ENCODE measurements around the gene PODN. TPM values are rescaled to one million over a fixed set of nuclear protein-coding genes. Genes with fewer than 3 reads are reported as not detected.

PODN gene
- total RNA-seq, 1 experiment from 2014 or later = 0.23 TPM

DNA sequence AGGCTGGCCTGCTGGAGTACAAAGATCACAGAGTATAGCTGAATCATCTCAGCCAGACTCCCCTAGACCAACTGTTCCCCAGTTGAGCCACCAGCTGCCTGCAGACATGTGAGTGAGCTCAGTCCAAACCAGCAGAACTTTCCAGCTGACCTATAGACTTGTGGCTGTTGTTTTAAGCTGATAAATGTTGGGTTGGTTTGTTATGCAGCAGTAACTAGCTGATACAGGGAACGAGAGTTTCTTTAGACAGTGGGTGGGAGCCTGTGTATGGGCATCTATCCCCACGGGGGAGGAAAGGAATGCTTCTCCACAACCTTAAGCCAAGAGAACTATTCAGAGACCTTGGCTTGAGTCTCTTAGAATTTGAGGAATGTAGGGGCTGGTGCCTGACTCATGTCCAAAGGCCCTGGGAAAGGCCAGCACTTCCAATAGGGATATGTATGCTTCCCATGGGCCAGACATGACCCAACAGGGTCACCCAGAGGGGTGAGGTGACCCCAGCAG lies 50.3 kb downstream of the PODN start:
- in situ Hi-C loops (cut with HindIII; ENCODE audit: low pct_unique_long_range_greater_than_20kb, low sequenced_read_pairs) = no loop called here
- Histone ChIP-seq H3K4me3 (ENCODE audit: low read depth in 2 of 2, low read length in 2 of 2) (no peak overlapping the region), H3K4me1 (ENCODE audit: control insufficient read depth, insufficient read depth, low read length) (peaks cover 35% of the 10 kb centered on the region), H3K36me3 (ENCODE audit: control insufficient read depth, insufficient read depth, low read length) (no peaks in the 10 kb centered on the region), H3K27ac (ENCODE audit: low read length) (peak overlapping the region; percentile 49; the same call in 1 of the 2 replicates), H3K27me3 (ENCODE audit: control insufficient read depth, insufficient read depth, low read length) (no peaks in the 10 kb centered on the region), H3K9me3 (ENCODE audit: control insufficient read depth, insufficient read depth, low read depth, low read length) (no peaks in the 10 kb centered on the region)
- ChIA-PET CTCF (interaction anchor here (0.7 kb wide), 1 partner anchor 502 kb away, joined by 4 read pairs; no protein-coding TSS in a partner anchor), POLR2A (interaction anchor here (0.8 kb wide), 1 partner anchor 9 kb away, joined by 6 read pairs; no protein-coding TSS in a partner anchor)
- intact Hi-C loops (cut with micrococcal nuclease; ENCODE audit: unreplicated experiment) = no loop called here
- ATAC-seq (no peak), DNase-seq (ENCODE audit: low read depth, low spot score) (no peak)
- BruUV-seq (replicated peaks) = no TSS peak
- no peak for TF ChIP-seq REST (IDR thresholded peaks at IDR 0.05; ENCODE audit: insufficient read depth in 1 of 2, low read depth in 2 of 2, low read length in 1 of 2)
- no peak for TF ChIP-seq CTCF (IDR thresholded peaks at IDR 0.05)
- no peak for TF ChIP-seq POLR2AphosphoS5 (IDR thresholded peaks at IDR 0.05; ENCODE audit: low read depth, low read length)
- no peak for TF ChIP-seq TCF7L2 (IDR thresholded peaks at IDR 0.05; ENCODE audit: low read depth, low read length)
- no peak for TF ChIP-seq SIN3A (IDR thresholded peaks at IDR 0.05; ENCODE audit: borderline replicate concordance, insufficient read depth, low read depth, low read length)

- in situ Hi-C loops (cut with HindIII; ENCODE audit: low pct_unique_long_range_greater_than_20kb, low sequenced_read_pairs) = no loop called here
- Histone ChIP-seq H3K4me1 (ENCODE audit: control insufficient read depth, insufficient read depth, low read length) (peaks cover 31% of the 10 kb centered on the region), H3K9me3 (ENCODE audit: control insufficient read depth, insufficient read depth, low read depth, low read length) (no peaks in the 10 kb centered on the region), H3K4me3 (ENCODE audit: low read depth in 2 of 2, low read length in 2 of 2) (no peak overlapping the region), H3K27ac (ENCODE audit: low read length) (peak overlapping the region; percentile 26; the same call in 1 of the 2 replicates), H3K27me3 (ENCODE audit: control insufficient read depth, insufficient read depth, low read length) (no peaks in the 10 kb centered on the region), H3K36me3 (ENCODE audit: control insufficient read depth, insufficient read depth, low read length) (no peaks in the 10 kb centered on the region)
- DNase-seq (ENCODE audit: low read depth, low spot score) = no peak
- TF ChIP-seq TCF7L2 (IDR thresholded peaks at IDR 0.05; ENCODE audit: low read depth, low read length) = no peak
- no peak for TF ChIP-seq SIN3A (IDR thresholded peaks at IDR 0.05; ENCODE audit: borderline replicate concordance, insufficient read depth, low read depth, low read length)
- no peak for TF ChIP-seq POLR2AphosphoS5 (IDR thresholded peaks at IDR 0.05; ENCODE audit: low read depth, low read length)
- intact Hi-C loops (cut with micrococcal nuclease; ENCODE audit: unreplicated experiment) = no loop called here
- ChIA-PET CTCF (no interaction called here), POLR2A (no interaction called here)
- ATAC-seq = no peak
- BruUV-seq (replicated peaks) = no TSS peak
These were observed 50.8 kb downstream of the PODN start for GRCh38 chr1:53112861-53113260.

GRCh38 chr1:53114090-53114489 lies 52.1 kb downstream of the PODN start:
- H3K27me3 ChIP-seq (ENCODE audit: control insufficient read depth, insufficient read depth, low read length) = no peaks in the 10 kb centered on the region
- ATAC-seq (no peak), DNase-seq (ENCODE audit: low read depth, low spot score) (no peak)
- BruUV-seq (replicated peaks) = no TSS peak
- intact Hi-C loops (cut with micrococcal nuclease; ENCODE audit: unreplicated experiment) (no loop called here), in situ Hi-C loops (cut with HindIII; ENCODE audit: low pct_unique_long_range_greater_than_20kb, low sequenced_read_pairs) (no loop called here)
- H3K36me3 ChIP-seq (ENCODE audit: control insufficient read depth, insufficient read depth, low read length) = no peaks in the 10 kb centered on the region
- H3K4me1 ChIP-seq (ENCODE audit: control insufficient read depth, insufficient read depth, low read length) = peaks cover 18% of the 10 kb centered on the region
- CTCF ChIA-PET = no interaction called here
- H3K9me3 ChIP-seq (ENCODE audit: control insufficient read depth, insufficient read depth, low read depth, low read length) = no peaks in the 10 kb centered on the region
- no peak for TF ChIP-seq CTCF (IDR thresholded peaks at IDR 0.05)
- TF ChIP-seq REST (IDR thresholded peaks at IDR 0.05; ENCODE audit: insufficient read depth in 1 of 2, low read depth in 2 of 2, low read length in 1 of 2) = no peak
- no peak for TF ChIP-seq SIN3A (IDR thresholded peaks at IDR 0.05; ENCODE audit: borderline replicate concordance, insufficient read depth, low read depth, low read length)
- TF ChIP-seq POLR2AphosphoS5 (IDR thresholded peaks at IDR 0.05; ENCODE audit: low read depth, low read length) = no peak
- no peak for TF ChIP-seq TCF7L2 (IDR thresholded peaks at IDR 0.05; ENCODE audit: low read depth, low read length)
- POLR2A ChIA-PET = no interaction called here
- no peak overlapping the region for H3K27ac ChIP-seq (ENCODE audit: low read length)
- no peak overlapping the region for H3K4me3 ChIP-seq (ENCODE audit: low read depth in 2 of 2, low read length in 2 of 2)

Measured in Panc1 (cell line).